Measurements from ENCODE around the gene MALT1. TPM values are rescaled to one million over a fixed set of nuclear protein-coding genes. Genes with fewer than 3 reads are reported as not detected.
A peak's percentile ranks its signal among the peaks of the same experiment; 100 is the strongest.

MALT1 gene
- polyA plus RNA-seq, 3 donors, result 18.3 to 24.9 (median 23.8) TPM

GRCh38 chr18:58668897-58669296 is 2.4 kb upstream of the MALT1 start:
- no peaks in the 10 kb centered on the region for H3K27me3 ChIP-seq (ENCODE audit: control insufficient read depth in 2 of 2, insufficient read depth in 2 of 2, low read length in 2 of 2)
- H3K4me1 ChIP-seq (ENCODE audit: control insufficient read depth in 1 of 2, insufficient read depth in 2 of 2, low read length in 2 of 2), result peaks cover 34 to 48% of the 10 kb centered on the region in 2 donors
- H3K79me2 ChIP-seq (ENCODE audit: insufficient read depth, low read length), result peaks cover 24% of the 10 kb centered on the region
- intact Hi-C loops (cut with micrococcal nuclease), result no loop called here
- H3K27ac ChIP-seq (ENCODE audit: low read depth in 1 of 2, low read length in 2 of 2), result no peak overlapping the region
- Mint-ChIP-seq H3K27me3 (ENCODE audit: low read depth in 3 of 3) (peaks cover 1 to 4% (median 3%) of the 10 kb centered on the region in 3 donors), H3K27ac (peak overlapping the region in 2 of 7 donors; percentile 41 to 69), H3K4me1 (peaks cover 42% of the 10 kb centered on the region), H3K36me3 (peaks cover 4 to 8% of the 10 kb centered on the region in 2 donors), H3K4me3 (no peak overlapping the region), H3K9me3 (no peaks in the 10 kb centered on the region)
- TF ChIP-seq CTCF (IDR thresholded peaks at IDR 0.05), result no peak
- no CpG with 5 or more reads among the region's 3 CpGs for WGBS (ENCODE audit: insufficient coverage)
- peaks cover 0 to 4% of the 10 kb centered on the region in 2 donors for H3K36me3 ChIP-seq (replicated peaks in 1 of 2; ENCODE audit: control insufficient read depth in 1 of 2, insufficient read depth in 2 of 2, low read length in 2 of 2)
- H3K9ac ChIP-seq (ENCODE audit: insufficient read depth, low read length, poor library complexity, severe bottlenecking), result no peak overlapping the region
- H2AFZ ChIP-seq (ENCODE audit: insufficient read depth, low read depth, low read length, poor library complexity, severe bottlenecking), result no peak overlapping the region
- peak; percentile 12 to 65 (median 63) for DNase-seq
- no peak overlapping the region for H3K4me3 ChIP-seq (replicated peaks in 1 of 3; ENCODE audit: low read depth in 2 of 3, low read length in 3 of 3)
- H3K9me3 ChIP-seq (replicated peaks in 1 of 2; ENCODE audit: control insufficient read depth in 1 of 2, insufficient read depth in 1 of 2, low read length in 2 of 2), result no peaks in the 10 kb centered on the region
- no peak overlapping the region for H3K4me2 ChIP-seq (replicated peaks; ENCODE audit: extremely low read depth, low read length, poor library complexity, severe bottlenecking)
- H4K20me1 ChIP-seq (ENCODE audit: insufficient read depth, low read length), result peaks cover 21% of the 10 kb centered on the region

DNA sequence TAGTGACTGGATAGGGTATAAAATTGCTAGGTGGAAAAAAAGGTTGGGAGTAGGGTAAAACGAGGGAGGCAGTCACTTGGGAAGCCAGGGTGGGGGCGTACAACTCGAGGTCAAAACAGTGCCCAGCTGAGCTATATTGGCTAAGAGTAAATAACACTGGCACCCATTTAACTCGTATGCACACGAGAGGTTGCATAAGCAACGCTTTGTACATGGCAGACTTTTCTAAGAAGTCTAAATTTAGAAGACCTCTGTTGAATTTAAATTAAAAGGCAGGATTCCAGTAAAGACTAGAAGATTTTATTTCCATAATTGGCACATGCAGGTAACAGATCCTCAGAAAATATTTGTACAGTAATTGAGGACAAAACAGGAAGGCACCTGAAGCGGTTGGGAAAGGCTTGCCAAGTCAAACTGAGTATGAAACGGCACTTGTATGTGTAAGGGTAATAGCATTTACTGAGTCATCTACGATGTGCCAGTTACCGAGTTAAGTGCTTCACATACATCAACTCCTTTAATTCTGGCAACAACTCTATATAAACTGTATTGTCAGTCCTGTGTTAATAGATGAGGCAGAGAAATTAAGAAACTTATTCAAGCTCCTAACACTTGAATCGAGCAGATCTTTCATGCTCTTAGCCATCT is 1.4 kb upstream of the MALT1 start:
- peaks cover 34 to 50% of the 10 kb centered on the region in 2 donors for H3K4me1 ChIP-seq (ENCODE audit: control insufficient read depth in 1 of 2, insufficient read depth in 2 of 2, low read length in 2 of 2)
- intact Hi-C loops (cut with micrococcal nuclease), result loop anchor here (5.0 kb wide), 2 partner anchors 138 to 143 kb away; no protein-coding TSS in a partner anchor
- peaks cover 13 to 17% of the 10 kb centered on the region in 2 donors for H3K36me3 Mint-ChIP-seq
- peak overlapping the region in 1 of 3 experiments; percentile 93 for H3K4me3 ChIP-seq (replicated peaks in 1 of 3; ENCODE audit: low read depth in 2 of 3, low read length in 3 of 3)
- H3K36me3 ChIP-seq (replicated peaks in 1 of 2; ENCODE audit: control insufficient read depth in 1 of 2, insufficient read depth in 2 of 2, low read length in 2 of 2), result peaks cover 0 to 12% of the 10 kb centered on the region in 2 donors
- H3K27me3 ChIP-seq (ENCODE audit: control insufficient read depth in 2 of 2, insufficient read depth in 2 of 2, low read length in 2 of 2), result no peaks in the 10 kb centered on the region
- no peaks in the 10 kb centered on the region for H3K9me3 ChIP-seq (replicated peaks in 1 of 2; ENCODE audit: control insufficient read depth in 1 of 2, insufficient read depth in 1 of 2, low read length in 2 of 2)
- peak overlapping the region in 6 of 7 donors; percentile 16 to 91 (median 78) for H3K27ac Mint-ChIP-seq
- peak overlapping the region in 1 of 2 donors; percentile 86 for H3K27ac ChIP-seq (ENCODE audit: low read depth in 1 of 2, low read length in 2 of 2)
- DNase-seq, result peak in 2 of 3 donors; percentile 16 to 36
- TF ChIP-seq CTCF (IDR thresholded peaks at IDR 0.05), result no peak
- peaks cover 33% of the 10 kb centered on the region for H3K79me2 ChIP-seq (ENCODE audit: insufficient read depth, low read length)
- peaks cover 51% of the 10 kb centered on the region for H3K4me1 Mint-ChIP-seq
- no peak overlapping the region for H3K4me3 Mint-ChIP-seq
- H4K20me1 ChIP-seq (ENCODE audit: insufficient read depth, low read length), result peaks cover 30% of the 10 kb centered on the region
- no peak overlapping the region for H3K9ac ChIP-seq (ENCODE audit: insufficient read depth, low read length, poor library complexity, severe bottlenecking)
- H3K9me3 Mint-ChIP-seq, result no peaks in the 10 kb centered on the region
- H3K4me2 ChIP-seq (replicated peaks; ENCODE audit: extremely low read depth, low read length, poor library complexity, severe bottlenecking), result peak overlapping the region; percentile 91
- H3K27me3 Mint-ChIP-seq (ENCODE audit: low read depth in 3 of 3), result peaks cover 1 to 4% (median 3%) of the 10 kb centered on the region in 3 donors
- no peak overlapping the region for H2AFZ ChIP-seq (ENCODE audit: insufficient read depth, low read depth, low read length, poor library complexity, severe bottlenecking)
- WGBS (ENCODE audit: insufficient coverage), result 22% methylated on average over 6 of the region's 11 CpGs

Data from CD14-positive monocyte (primary cell).